Upper lobe of left lung (tissue), 6 donors: ENCODE results near the gene PSMC4. TPM values are rescaled to one million over a fixed set of nuclear protein-coding genes. Genes with fewer than 3 reads are reported as not detected.
A peak's percentile ranks its signal among the peaks of the same experiment; 100 is the strongest.

Experiments used
- ATAC-seq, 2 donors: fragments of 200-7000 bp; cut with Tn5 transposase; one replicate each; pipeline ENCODE4 v1.9.1; 2022; ENCODE audit warnings: mild to moderate bottlenecking in 2 of 2, moderate library complexity in 2 of 2; ENCODE audit not compliant: low FRiP score in 2 of 2
- DNase-seq, 2 donors: peaks; one replicate each; pipeline ENCODE4 v3.0.0-alpha.2; 2019 to 2020
- H3K27ac ChIP-seq, 4 donors: fragments of 200-600 bp; sonication (generic); one replicate each; pipeline ENCODE4 v1.5.1; 2016 to 2019
- H3K27me3 ChIP-seq, 4 donors: fragments of 200-600 bp; sonication (generic); one replicate each; pipeline ENCODE4 v1.5.1; 2017 to 2019
- H3K36me3 ChIP-seq, 4 donors: fragments of 200-600 bp; sonication (generic); one replicate each; pipeline ENCODE4 v1.5.1; 2016 to 2019
- H3K4me1 ChIP-seq, 4 donors: fragments of 200-600 bp; sonication (generic); one replicate each; pipeline ENCODE4 v1.5.1; 2018 to 2019
- H3K4me3 ChIP-seq, 4 donors: fragments of 200-600 bp; sonication (generic); one replicate each; pipeline ENCODE4 v1.5.1; 2017 to 2019; ENCODE audit warnings: mild to moderate bottlenecking in 2 of 4, moderate library complexity in 1 of 4
- H3K9me3 ChIP-seq, 4 donors: fragments of 200-600 bp; sonication (generic); one replicate each; pipeline ENCODE4 v1.5.1; 2018 to 2019
- EP300 ChIP-seq, 4 donors: sonication (generic); formaldehyde crosslinking; IDR thresholded peaks; one replicate each; pipeline ENCODE4 v1.5.1; 2017; ENCODE audit warnings: antibody characterized with exemption in 4 of 4, control low read depth in 2 of 4
- POLR2A ChIP-seq, 4 donors: fragments of 450-650 bp; IDR thresholded peaks; one replicate each; pipeline ENCODE4 v1.5.1; 2016 to 2017; ENCODE audit warnings: antibody characterized with exemption in 4 of 4, mild to moderate bottlenecking in 2 of 4
- POLR2AphosphoS5 ChIP-seq, 2 donors: sonication (generic); formaldehyde crosslinking; IDR thresholded peaks; one replicate each; pipeline ENCODE4 v1.5.1; 2017; ENCODE audit warnings: antibody characterized with exemption in 2 of 2
- WGBS, 2 donors: methylation state at CpG; one replicate each; pipeline ENCODE4 v1.1.5; 2017 to 2018; 5-methylcytosine and 5-hydroxymethylcytosine counted together
- total RNA-seq, 6 donors: library from RNA; depleted of rRNA in 4 of 6; stranded (reverse); fragments of >200 nt in 4 of 6; gene quantifications; one replicate each; pipeline versions ENCODE4 v1.1.0 to v1.2.1, GENCODE V29; 2016 to 2021
- TF ChIP-seq, protein P1 (sequence below), 6 experiments: fragments of 450-650 bp in 4 of 6; fragments of 200-600 bp in 2 of 6; sonication (generic) in 2 of 6; IDR thresholded peaks; one replicate each; pipeline ENCODE4 v1.5.1; 2016 to 2019; ENCODE audit warnings: antibody characterized with exemption in 6 of 6
- donor health status: DM: no; HTN: no; CAD: no; lungs with moderate emphysema.
- donor health status: DM: no; HTN: yes; CAD: no; lungs with severe emphysema.

PSMC4 gene
- total RNA-seq, 6 donors from 2014 or later = 41.1 to 85.7 (median 59.9) TPM

DNA sequence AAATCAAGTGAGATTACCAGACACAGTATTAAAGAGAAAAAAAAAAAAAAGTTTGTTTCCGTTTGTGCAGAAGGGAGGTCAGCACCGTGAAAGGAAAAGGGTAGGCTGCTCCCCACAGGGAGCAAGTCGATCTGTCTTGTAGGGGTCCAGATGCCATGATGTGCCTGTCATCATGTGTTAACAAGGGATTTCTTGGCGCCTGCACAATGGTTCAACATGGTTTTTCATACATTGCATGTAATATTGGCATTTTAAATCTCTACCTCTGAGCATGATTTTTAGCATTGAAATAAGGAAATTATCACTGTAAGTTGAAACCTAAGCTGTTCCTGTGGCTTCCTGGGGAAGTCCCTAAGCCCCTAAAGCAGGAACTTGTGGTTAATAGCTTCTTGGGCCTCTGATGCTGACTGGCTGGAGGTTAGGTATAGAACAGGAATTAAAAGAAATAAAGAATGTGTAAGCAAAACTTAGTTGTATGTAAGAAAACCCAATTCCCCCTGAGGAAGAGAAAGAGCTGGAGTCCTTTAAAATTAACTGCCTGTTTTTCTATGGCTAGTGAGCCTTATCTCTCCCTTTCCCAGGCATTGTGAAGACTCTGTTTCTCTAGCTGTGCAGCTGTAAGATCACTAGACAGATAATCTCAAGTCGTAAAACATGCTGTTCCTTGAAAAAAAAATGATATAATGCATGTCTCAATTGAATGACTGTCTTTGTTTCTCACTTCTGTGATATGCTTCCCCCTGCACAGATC lies 29.2 kb upstream of the PSMC4 start:
- Histone ChIP-seq H3K4me3 (no peak overlapping the region), H3K27me3 (no peaks in the 10 kb centered on the region), H3K9me3 (no peaks in the 10 kb centered on the region), H3K4me1 (peaks cover 9 to 31% (median 17%) of the 10 kb centered on the region in 4 donors), H3K36me3 (no peaks in the 10 kb centered on the region), H3K27ac (no peak overlapping the region)
- ATAC-seq (peak in 1 of 2 donors; percentile 83), DNase-seq (peak in 1 of 2 donors; percentile 71)
- TF ChIP-seq EP300 (IDR thresholded peaks at IDR 0.05) = no peak
- WGBS, 2 donors = 11 to 24% methylated on average over 5 of the region's 5 CpGs

GRCh38 chr19:39942366-39942730 lies 28.6 kb upstream of the PSMC4 start:
- Histone ChIP-seq H3K4me3 (no peak overlapping the region), H3K4me1 (peaks cover 9 to 31% (median 14%) of the 10 kb centered on the region in 4 donors), H3K36me3 (no peaks in the 10 kb centered on the region), H3K27ac (no peak overlapping the region), H3K27me3 (no peaks in the 10 kb centered on the region), H3K9me3 (no peaks in the 10 kb centered on the region)
- DNase-seq = no peak
- ATAC-seq = no peak
- WGBS, 2 donors = 42 to 46% methylated on average over 4 of the region's 4 CpGs
- TF ChIP-seq EP300 (IDR thresholded peaks at IDR 0.05) (no peak), POLR2AphosphoS5 (IDR thresholded peaks at IDR 0.05) (no peak), POLR2A (IDR thresholded peaks at IDR 0.05) (no peak)
- TF ChIP-seq, protein P1, sequence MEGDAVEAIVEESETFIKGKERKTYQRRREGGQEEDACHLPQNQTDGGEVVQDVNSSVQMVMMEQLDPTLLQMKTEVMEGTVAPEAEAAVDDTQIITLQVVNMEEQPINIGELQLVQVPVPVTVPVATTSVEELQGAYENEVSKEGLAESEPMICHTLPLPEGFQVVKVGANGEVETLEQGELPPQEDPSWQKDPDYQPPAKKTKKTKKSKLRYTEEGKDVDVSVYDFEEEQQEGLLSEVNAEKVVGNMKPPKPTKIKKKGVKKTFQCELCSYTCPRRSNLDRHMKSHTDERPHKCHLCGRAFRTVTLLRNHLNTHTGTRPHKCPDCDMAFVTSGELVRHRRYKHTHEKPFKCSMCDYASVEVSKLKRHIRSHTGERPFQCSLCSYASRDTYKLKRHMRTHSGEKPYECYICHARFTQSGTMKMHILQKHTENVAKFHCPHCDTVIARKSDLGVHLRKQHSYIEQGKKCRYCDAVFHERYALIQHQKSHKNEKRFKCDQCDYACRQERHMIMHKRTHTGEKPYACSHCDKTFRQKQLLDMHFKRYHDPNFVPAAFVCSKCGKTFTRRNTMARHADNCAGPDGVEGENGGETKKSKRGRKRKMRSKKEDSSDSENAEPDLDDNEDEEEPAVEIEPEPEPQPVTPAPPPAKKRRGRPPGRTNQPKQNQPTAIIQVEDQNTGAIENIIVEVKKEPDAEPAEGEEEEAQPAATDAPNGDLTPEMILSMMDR (IDR thresholded peaks at IDR 0.05) = no peak

DNA sequence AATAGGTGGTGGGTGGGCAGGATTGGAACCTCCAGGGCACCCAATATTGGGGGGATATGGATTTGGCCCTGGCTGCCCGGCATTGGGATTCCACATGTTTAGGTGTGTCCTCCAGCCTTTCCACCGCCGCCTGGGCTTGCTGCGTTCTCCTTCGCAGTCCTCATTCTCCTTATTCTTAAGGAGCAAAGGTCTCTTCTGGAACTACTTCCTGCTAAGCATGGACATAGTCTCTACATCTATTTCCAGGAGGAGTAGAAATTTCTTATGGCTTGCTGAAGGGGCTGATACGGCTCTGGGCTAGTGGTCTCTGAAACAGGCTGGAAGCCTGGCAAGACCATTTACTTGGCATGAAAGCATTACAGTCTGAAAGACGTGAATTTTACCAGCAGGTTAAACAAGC lies 27.4 kb upstream of the PSMC4 start:
- peak overlapping the region in 3 of 4 donors; percentile 30 to 53 (median 48) for H3K27ac ChIP-seq

GRCh38 chr19:39946532-39946931 lies 24.4 kb upstream of the PSMC4 start:
- H3K4me3 ChIP-seq = no peak overlapping the region
- TF ChIP-seq, protein P1 (IDR thresholded peaks at IDR 0.05) = no peak
- TF ChIP-seq POLR2AphosphoS5 (IDR thresholded peaks at IDR 0.05) (no peak), POLR2A (IDR thresholded peaks at IDR 0.05) (no peak), EP300 (IDR thresholded peaks at IDR 0.05) (no peak)
- peaks cover 9 to 23% (median 10%) of the 10 kb centered on the region in 4 donors for H3K4me1 ChIP-seq
- H3K27me3 ChIP-seq = no peaks in the 10 kb centered on the region
- WGBS, 2 donors = 59 to 60% methylated on average over 4 of the region's 4 CpGs
- H3K9me3 ChIP-seq = no peaks in the 10 kb centered on the region
- H3K36me3 ChIP-seq = no peaks in the 10 kb centered on the region
- H3K27ac ChIP-seq = no peak overlapping the region
- ATAC-seq (no peak), DNase-seq (peak in 1 of 2 donors; percentile 54)

More for the DNA sequence above, 27.4 kb upstream of the PSMC4 start:
- no peaks in the 10 kb centered on the region for H3K27me3 ChIP-seq
- H3K9me3 ChIP-seq = no peaks in the 10 kb centered on the region
- TF ChIP-seq POLR2A (IDR thresholded peaks at IDR 0.05) (no peak), POLR2AphosphoS5 (IDR thresholded peaks at IDR 0.05) (no peak), EP300 (IDR thresholded peaks at IDR 0.05) (no peak)
- TF ChIP-seq, protein P1 (IDR thresholded peaks at IDR 0.05) = no peak
- ATAC-seq (no peak), DNase-seq (no peak)
- WGBS, 2 donors = 79 to 85% methylated on average over 7 of the region's 7 CpGs
- H3K4me3 ChIP-seq = no peak overlapping the region
- H3K4me1 ChIP-seq = peaks cover 9 to 31% (median 13%) of the 10 kb centered on the region in 4 donors
- H3K36me3 ChIP-seq = no peaks in the 10 kb centered on the region

- H3K27me3 ChIP-seq = no peaks in the 10 kb centered on the region
- WGBS, 2 donors = 84 to 91% methylated on average over 2 of the region's 2 CpGs
Measured at GRCh38 chr19:39949026-39949747, 21.8 kb upstream of the PSMC4 start.

More at GRCh38 chr19:39949026-39949747, 21.8 kb upstream of the PSMC4 start:
- TF ChIP-seq EP300 (IDR thresholded peaks at IDR 0.05) = no peak
- TF ChIP-seq, protein P1 (IDR thresholded peaks at IDR 0.05) = no peak
- no peak for TF ChIP-seq POLR2A (IDR thresholded peaks at IDR 0.05)
- no peak for TF ChIP-seq POLR2AphosphoS5 (IDR thresholded peaks at IDR 0.05)
- Histone ChIP-seq H3K9me3 (no peaks in the 10 kb centered on the region), H3K36me3 (no peaks in the 10 kb centered on the region), H3K4me3 (no peak overlapping the region), H3K4me1 (peaks cover 3 to 19% (median 12%) of the 10 kb centered on the region in 4 donors), H3K27ac (no peak overlapping the region)
- DNase-seq = no peak
- no peak for ATAC-seq
